Astrocyte of the spinal cord (primary cell): ENCODE measurements around the gene TCP1.

Experiments used
- DNase-seq: peaks from one replicate; pipeline ENCODE4 v3.0.0; 2011; ENCODE audit warnings: low read depth, low spot score
- H3K4me3 ChIP-seq: 2 replicates; pipeline ENCODE4 v1.5.1; 2011; ENCODE audit warnings: low read depth, mild to moderate bottlenecking, low read length, moderate library complexity
- CTCF ChIP-seq: IDR thresholded peaks from 2 replicates; pipeline ENCODE4 v1.5.1; 2012; ENCODE audit warnings: low read depth, mild to moderate bottlenecking, low read length, inconsistent platforms
- in situ Hi-C: cut with HindIII; loops from 2 replicates; pipeline ENCODE4 v1.10.0; 2017; ENCODE audit warnings: low sequenced_read_pairs

The TCP1 gene

GRCh38 chr6:159761129-159761872 lies 28.1 kb downstream of the TCP1 start:
- DNase-seq: peak; percentile 13
- TF ChIP-seq CTCF: no peak
- in situ Hi-C loops: no loop called here
- H3K4me3 ChIP-seq: peak overlapping the region; percentile 48

GRCh38 chr6:159760602-159761057 lies 28.8 kb downstream of the TCP1 start:
- H3K4me3 ChIP-seq: no peak overlapping the region
- DNase-seq: peak; percentile 50
- no peak for TF ChIP-seq CTCF
- in situ Hi-C loops: no loop called here

GRCh38 chr6:159759645-159760044 lies 29.8 kb downstream of the TCP1 start:
- DNase-seq: no peak
- in situ Hi-C loops: no loop called here
- H3K4me3 ChIP-seq: no peak overlapping the region
- no peak for TF ChIP-seq CTCF

GRCh38 chr6:159758031-159759001 lies 31.1 kb downstream of the TCP1 start:
- H3K4me3 ChIP-seq: no peak overlapping the region
- TF ChIP-seq CTCF: peak; percentile 26
- in situ Hi-C loops: no loop called here
- DNase-seq: peak; percentile 51

GRCh38 chr6:159756508-159756907 lies 32.9 kb downstream of the TCP1 start:
- TF ChIP-seq CTCF: no peak
- in situ Hi-C loops: no loop called here

More at GRCh38 chr6:159756508-159756907, 32.9 kb downstream of the TCP1 start:
- no peak overlapping the region for H3K4me3 ChIP-seq
- DNase-seq: no peak
